HG03469 (cell line): ENCODE results near the gene AP2A2.

ENCODE experiments used
- ATAC-seq: cut with Tn5 transposase; IDR thresholded peaks from one replicate; pipeline ENCODE4 v1.9.1; 2021; ENCODE audit warnings: mild to moderate bottlenecking, moderate library complexity, moderate number of reproducible peaks; ENCODE audit not compliant: unreplicated experiment

Gene AP2A2

GRCh38 chr11:923691-924405 is 1.8 kb upstream of the AP2A2 start:
- ATAC-seq, result no peak

GRCh38 chr11:924406-925157 is 1.1 kb upstream of the AP2A2 start:
- ATAC-seq, result no peak

DNA sequence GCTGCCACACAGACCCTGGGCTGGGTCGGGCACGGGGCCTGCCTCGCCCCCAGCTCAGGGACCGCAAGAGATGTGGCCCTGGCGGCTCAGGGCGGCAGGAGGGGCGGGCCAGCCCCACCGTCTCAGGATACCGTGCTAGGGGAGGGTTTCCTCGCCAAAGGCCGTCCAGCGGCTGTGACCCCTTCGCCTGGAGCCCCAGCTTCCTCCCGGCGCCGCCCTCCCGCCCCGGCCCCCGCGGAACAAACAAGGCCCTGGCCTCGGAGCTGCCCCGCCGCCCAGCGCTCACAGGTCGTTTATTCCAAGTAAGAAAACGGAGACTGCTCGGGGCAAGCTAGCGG is 543 bp upstream of the AP2A2 start:
- ATAC-seq, result no peak

DNA sequence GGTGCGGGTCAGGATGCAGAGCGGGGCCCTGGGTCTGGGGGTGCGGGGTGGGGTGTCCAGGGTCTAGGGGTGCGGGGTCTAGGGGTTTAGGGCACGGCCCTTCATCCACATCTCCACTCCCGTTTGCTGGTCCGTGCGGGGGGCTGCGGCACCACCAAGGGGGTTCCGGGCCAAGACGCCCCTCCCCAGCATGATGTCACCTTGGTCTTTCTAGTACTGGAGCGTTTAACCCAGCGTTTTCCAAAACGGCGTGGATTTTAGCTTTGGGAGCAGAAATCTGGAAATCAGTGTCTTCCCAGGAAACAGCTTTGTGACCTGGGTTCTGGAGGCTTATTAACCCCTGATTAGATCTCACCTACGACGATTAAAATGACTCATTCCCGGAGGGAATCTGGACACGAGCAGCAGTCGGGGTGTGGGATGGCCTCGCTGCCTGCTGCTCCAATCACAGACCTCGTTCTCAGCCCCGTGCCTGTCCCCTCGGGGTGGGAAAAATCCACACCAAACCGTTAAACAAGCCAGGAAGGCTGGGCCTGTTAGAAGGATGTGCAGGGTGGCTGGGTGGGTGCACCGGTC is 759 bp downstream of the AP2A2 start:
- no peak for ATAC-seq

- no peak for ATAC-seq
Observed at GRCh38 chr11:927871-928270, 2.2 kb downstream of the AP2A2 start.

GRCh38 chr11:928786-929185 is 3.1 kb downstream of the AP2A2 start:
- no peak for ATAC-seq

GRCh38 chr11:929405-929804 is 3.7 kb downstream of the AP2A2 start:
- no peak for ATAC-seq

DNA sequence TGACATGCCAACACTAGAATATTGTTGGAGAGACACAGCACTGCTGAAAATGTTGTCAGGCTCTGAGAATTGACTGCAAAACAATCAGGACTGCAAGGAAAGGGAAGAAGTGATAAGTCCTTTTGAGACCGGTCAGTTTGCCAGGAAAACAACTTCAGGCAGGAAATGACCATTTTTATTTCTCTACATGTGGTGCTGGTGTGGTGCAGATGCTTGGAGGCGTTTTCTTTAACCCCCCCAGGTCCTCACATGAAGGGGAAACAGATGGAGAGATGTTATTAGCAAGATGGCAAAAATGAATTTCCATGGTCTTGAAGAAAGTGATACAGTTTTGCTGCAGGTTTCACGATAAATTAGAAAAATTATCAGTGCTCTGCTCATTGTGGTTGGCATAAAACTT is 5.7 kb downstream of the AP2A2 start:
- ATAC-seq, result no peak

DNA sequence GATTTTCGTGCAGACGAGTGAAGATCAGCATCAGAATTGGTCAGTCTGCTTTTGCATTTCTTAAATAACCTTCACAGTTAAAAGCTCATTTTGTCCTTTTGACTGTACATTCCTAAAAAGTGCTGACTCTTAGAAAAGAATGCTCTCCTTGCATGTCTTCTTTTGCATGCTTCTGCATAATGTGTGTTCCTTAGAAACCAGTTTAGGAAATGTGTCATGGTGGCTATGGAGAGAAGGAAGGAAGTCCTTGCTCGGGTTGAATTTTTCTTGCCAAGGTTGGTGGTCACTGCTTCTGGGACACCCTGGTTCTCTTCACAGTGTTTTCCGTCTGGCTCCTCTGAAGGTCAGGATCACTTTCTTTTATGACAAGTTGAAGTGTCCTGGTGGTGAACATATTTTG is 6.8 kb downstream of the AP2A2 start:
- ATAC-seq, result no peak

DNA sequence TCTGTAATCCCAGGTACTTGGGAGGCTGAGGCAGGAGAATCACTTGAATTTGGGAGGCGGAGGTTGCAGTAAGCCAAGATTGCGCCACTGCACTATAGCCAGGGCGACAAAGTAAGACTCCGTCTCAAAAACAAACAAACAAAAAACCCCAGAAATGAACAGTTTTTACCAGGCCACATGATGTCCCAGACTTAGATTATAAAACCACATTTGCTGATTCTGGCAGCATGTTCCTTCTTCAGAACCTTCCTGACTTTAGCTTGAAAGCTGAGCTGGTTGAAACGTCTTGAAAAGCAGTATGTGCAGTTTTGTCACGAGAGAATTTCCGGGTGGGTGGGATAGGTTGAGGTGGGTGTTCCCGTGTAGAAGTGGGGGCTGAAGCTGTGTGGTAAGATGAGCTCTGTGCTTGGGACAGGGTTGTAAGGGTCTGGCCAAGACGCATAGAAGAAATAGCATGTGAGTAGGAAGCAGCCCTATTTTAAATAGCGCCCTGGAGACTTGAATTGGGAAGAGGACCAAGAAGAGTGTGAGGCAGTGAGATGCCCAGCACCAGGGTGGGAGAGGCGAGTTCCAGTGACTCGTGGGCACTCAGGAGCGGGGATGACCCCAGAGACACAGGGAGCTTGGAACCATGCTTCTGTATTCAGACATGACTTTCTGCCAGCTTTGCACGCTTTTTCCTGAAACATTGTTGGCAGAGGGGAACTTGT is 7.6 kb downstream of the AP2A2 start:
- ATAC-seq, result no peak

DNA sequence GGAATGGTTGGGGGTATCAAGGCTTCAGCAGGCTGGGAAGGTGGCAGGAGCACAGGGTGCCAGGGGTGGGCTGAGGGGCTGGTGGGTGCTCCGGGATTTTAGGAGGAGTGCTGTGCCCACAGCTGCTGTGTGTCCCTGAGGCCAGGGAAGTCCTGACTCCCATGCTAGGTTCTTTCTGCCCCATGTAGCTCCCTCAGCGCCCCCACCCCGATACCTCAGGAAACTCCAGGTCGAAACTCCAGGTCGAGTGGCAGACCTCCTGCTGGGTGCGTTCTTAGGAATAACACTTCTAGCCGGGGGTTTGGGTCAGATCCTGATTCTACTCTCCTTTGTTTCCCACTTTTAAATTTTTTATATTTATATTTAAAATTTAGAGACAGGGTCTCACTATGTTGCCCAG is 8.3 kb downstream of the AP2A2 start:
- no peak for ATAC-seq

GRCh38 chr11:934527-934926 is 8.9 kb downstream of the AP2A2 start:
- no peak for ATAC-seq

DNA sequence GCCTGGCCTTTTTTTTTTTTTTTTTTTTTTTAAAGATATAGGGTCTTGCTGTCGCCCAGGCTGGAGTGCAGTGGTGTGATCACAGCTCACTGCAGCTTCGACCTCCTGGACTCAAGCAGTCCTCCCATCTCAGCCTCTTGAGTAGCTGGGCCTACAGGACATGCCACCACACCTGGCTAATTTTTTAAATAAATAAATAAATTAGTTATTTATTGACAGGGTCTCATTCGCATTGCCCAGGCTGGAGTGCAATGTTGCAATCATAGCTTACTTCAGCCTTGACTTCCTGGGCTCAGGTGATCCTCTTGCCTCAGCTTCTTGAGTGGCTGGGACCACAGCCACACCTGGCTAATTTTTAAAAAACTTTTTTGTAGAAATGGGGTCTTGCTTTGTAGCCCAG is 10.5 kb downstream of the AP2A2 start:
- no peak for ATAC-seq

DNA sequence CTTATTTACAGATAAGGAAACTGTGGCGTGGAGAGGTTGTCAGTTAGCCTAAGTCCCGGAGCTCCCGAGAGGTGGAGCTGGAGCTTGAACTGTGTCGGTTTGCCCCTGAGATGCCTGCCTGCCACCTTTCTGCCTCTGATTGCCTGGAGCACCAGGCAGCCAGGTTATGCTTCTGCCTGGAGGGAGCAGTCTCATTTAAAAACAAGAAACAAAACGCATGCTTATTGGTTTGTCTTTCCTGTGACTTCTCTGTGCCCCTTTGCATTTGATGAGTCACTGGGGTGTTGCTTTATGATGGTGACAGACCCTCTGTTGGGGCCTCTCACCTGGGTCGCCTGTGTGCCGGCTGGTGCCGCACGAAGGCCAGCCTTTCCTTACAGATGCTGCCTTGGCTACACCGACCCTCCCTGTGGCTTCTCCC is 12.2 kb downstream of the AP2A2 start:
- ATAC-seq, result no peak

- ATAC-seq, result no peak
Observed at GRCh38 chr11:940496-941135, 14.9 kb downstream of the AP2A2 start.

DNA sequence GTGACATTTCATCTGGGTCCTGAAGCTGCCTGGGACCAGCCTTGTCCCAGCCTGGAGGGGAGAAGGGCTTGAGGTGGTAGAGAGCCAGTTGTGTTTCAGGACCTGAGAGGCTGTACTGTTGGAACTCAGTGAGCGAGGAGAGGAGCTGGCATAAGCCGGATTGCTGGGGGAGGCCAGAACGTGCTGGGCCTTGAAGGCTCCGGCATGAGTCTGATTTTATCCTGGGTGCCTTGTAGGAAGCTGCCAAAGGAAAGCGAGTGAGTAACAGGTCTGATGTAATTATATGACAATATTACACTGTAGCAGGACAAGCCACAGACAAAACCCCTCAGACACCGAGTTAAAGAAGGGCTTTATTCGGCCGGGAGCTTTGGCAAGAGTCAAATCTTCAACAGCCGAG is 17.2 kb downstream of the AP2A2 start:
- no peak for ATAC-seq

GRCh38 chr11:944711-945470 is 19.2 kb downstream of the AP2A2 start:
- ATAC-seq, result no peak

DNA sequence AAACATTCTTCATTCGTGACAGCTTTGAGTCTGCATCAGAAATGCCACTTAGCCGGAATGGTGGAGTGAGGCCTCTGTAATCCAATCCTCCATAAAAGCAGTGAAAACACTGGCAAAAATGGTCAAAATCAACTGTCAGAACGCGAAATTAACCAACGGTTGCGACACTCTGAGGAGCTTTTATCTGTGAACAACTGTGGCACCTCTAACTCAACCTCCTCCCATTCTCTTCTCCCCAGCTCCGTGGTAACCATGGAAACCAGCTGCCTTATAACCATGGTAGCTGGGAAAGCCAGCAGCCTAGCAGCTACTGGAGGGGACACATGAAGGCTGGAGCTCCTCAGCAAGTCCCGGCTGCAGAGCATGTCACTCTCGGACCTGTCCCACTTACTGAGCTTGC is 20.3 kb downstream of the AP2A2 start:
- ATAC-seq, result no peak

- no peak for ATAC-seq
Observed at GRCh38 chr11:947744-948143, 22.1 kb downstream of the AP2A2 start.

DNA sequence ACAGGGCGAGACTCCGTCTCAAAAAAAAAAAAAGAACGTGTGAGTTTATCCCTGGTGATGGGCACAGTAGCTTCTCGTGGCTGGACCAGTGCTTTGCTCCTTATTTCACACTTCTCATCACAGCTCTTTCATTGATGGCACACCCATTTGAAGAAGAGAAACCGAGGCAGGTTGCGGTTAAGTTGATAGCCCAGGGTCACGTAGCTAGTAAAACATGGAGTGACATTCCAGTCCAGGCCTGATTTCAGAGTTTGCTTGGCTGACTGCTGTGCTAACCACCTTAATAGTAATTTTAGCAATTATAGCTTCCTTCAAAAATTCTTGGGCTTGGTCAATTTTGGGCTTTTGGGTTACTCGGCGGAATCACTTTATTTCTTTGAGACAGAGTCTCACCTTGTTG is 25.8 kb downstream of the AP2A2 start:
- ATAC-seq, result no peak
